H7 (cell line): ENCODE results near the gene SYNCRIP. TPM values are rescaled to one million over a fixed set of nuclear protein-coding genes. Genes with fewer than 3 reads are reported as not detected.

Source experiments
- total RNA-seq: library from RNA; depleted of rRNA; stranded (reverse); fragments of >200 nt; shearing (Covaris generic); gene quantifications from 2 replicates; pipeline ENCODE4 v1.2.3, GENCODE V29; 2014; rRNA removed

Gene SYNCRIP
- total RNA-seq, 1 experiment from 2014 or later: 58.0 TPM

Other genes starting within 250 kb of the SYNCRIP start
- gene NT5E, start 192.8 kb downstream of the SYNCRIP start, total RNA-seq: 0.94 and 1.4 TPM in 2 replicates
- gene SNX14, start 49.0 kb downstream of the SYNCRIP start, total RNA-seq: 30.6 and 38.4 TPM in 2 replicates